Measurements from ENCODE around the gene WWC2. TPM values are rescaled to one million over a fixed set of nuclear protein-coding genes. Genes with fewer than 3 reads are reported as not detected.

Gene WWC2
- total and polyA plus RNA-seq, 2 experiments from 2014 or later = 18.8 to 30.2 TPM

GRCh38 chr4:183241322-183241640, 142.2 kb downstream of the WWC2 start:
- H3K27ac ChIP-seq = no peak overlapping the region

GRCh38 chr4:183241721-183242151, 142.7 kb downstream of the WWC2 start:
- DNase-seq (ENCODE audit: low read depth in 1 of 2, low spot score in 1 of 2) = peak in 1 of 2 donors; percentile 71
- H3K9me3 ChIP-seq (ENCODE audit: low read depth) = no peaks in the 10 kb centered on the region
- no peaks in the 10 kb centered on the region for H3K27me3 ChIP-seq
- no peak for TF ChIP-seq CTCF (IDR thresholded peaks at IDR 0.05; ENCODE audit: low read depth, low read length)
- H3K4me1 ChIP-seq (ENCODE audit: low read depth) = peaks cover 8% of the 10 kb centered on the region
- no peak overlapping the region for H3K4me3 ChIP-seq
- H3K27ac ChIP-seq = no peak overlapping the region
- H3K36me3 ChIP-seq = peaks cover under 1% of the 10 kb centered on the region

More at GRCh38 chr4:183241322-183241640, 142.2 kb downstream of the WWC2 start:
- Histone ChIP-seq H3K27me3 (no peaks in the 10 kb centered on the region), H3K4me1 (ENCODE audit: low read depth) (peaks cover 8% of the 10 kb centered on the region), H3K36me3 (no peaks in the 10 kb centered on the region), H3K4me3 (no peak overlapping the region), H3K9me3 (ENCODE audit: low read depth) (no peaks in the 10 kb centered on the region)
- DNase-seq (ENCODE audit: low read depth in 1 of 2, low spot score in 1 of 2) = peak in 1 of 2 donors; percentile 86
- no peak for TF ChIP-seq CTCF (IDR thresholded peaks at IDR 0.05; ENCODE audit: low read depth, low read length)

- DNase-seq (ENCODE audit: low read depth in 1 of 2, low spot score in 1 of 2) = peak in 1 of 2 donors; percentile 22
- peaks cover 8% of the 10 kb centered on the region for H3K4me1 ChIP-seq (ENCODE audit: low read depth)
- no peak overlapping the region for H3K4me3 ChIP-seq
- H3K27me3 ChIP-seq = no peaks in the 10 kb centered on the region
- no peak for TF ChIP-seq CTCF (IDR thresholded peaks at IDR 0.05; ENCODE audit: low read depth, low read length)
- no peaks in the 10 kb centered on the region for H3K9me3 ChIP-seq (ENCODE audit: low read depth)
- H3K27ac ChIP-seq = no peak overlapping the region
- H3K36me3 ChIP-seq = peaks cover 5% of the 10 kb centered on the region
Observed at GRCh38 chr4:183242291-183242690, 143.2 kb downstream of the WWC2 start.

GRCh38 chr4:183244019-183244418, 145.0 kb downstream of the WWC2 start:
- DNase-seq (ENCODE audit: low read depth in 1 of 2, low spot score in 1 of 2) = no peak
- Histone ChIP-seq H3K4me1 (ENCODE audit: low read depth) (peaks cover 8% of the 10 kb centered on the region), H3K4me3 (no peak overlapping the region), H3K36me3 (peaks cover 5% of the 10 kb centered on the region), H3K27ac (no peak overlapping the region), H3K9me3 (ENCODE audit: low read depth) (no peaks in the 10 kb centered on the region), H3K27me3 (no peaks in the 10 kb centered on the region)
- TF ChIP-seq CTCF (IDR thresholded peaks at IDR 0.05; ENCODE audit: low read depth, low read length) = no peak

GRCh38 chr4:183244506-183244905, 145.4 kb downstream of the WWC2 start:
- TF ChIP-seq CTCF (IDR thresholded peaks at IDR 0.05; ENCODE audit: low read depth, low read length) = no peak
- H3K36me3 ChIP-seq = peaks cover 5% of the 10 kb centered on the region
- DNase-seq (ENCODE audit: low read depth in 1 of 2, low spot score in 1 of 2) = no peak
- no peak overlapping the region for H3K4me3 ChIP-seq
- no peak overlapping the region for H3K27ac ChIP-seq
- H3K27me3 ChIP-seq = no peaks in the 10 kb centered on the region
- no peaks in the 10 kb centered on the region for H3K9me3 ChIP-seq (ENCODE audit: low read depth)
- H3K4me1 ChIP-seq (ENCODE audit: low read depth) = peaks cover 8% of the 10 kb centered on the region

- Histone ChIP-seq H3K36me3 (peaks cover 5% of the 10 kb centered on the region), H3K27ac (no peak overlapping the region), H3K4me1 (ENCODE audit: low read depth) (no peaks in the 10 kb centered on the region), H3K9me3 (ENCODE audit: low read depth) (no peaks in the 10 kb centered on the region), H3K27me3 (no peaks in the 10 kb centered on the region), H3K4me3 (no peak overlapping the region)
- no peak for TF ChIP-seq CTCF (IDR thresholded peaks at IDR 0.05; ENCODE audit: low read depth, low read length)
- DNase-seq (ENCODE audit: low read depth in 1 of 2, low spot score in 1 of 2) = no peak
Observed at GRCh38 chr4:183248201-183248600, 149.1 kb downstream of the WWC2 start.

Data from cardiac muscle cell (in vitro differentiated cells and primary cell).